ENCODE data around the gene SLC39A11. TPM values are rescaled to one million over a fixed set of nuclear protein-coding genes. Genes with fewer than 3 reads are reported as not detected.
A peak's percentile ranks its signal among the peaks of the same experiment; 100 is the strongest.

SLC39A11 gene
- polyA plus RNA-seq, 1 donor, result 24.4 TPM

DNA sequence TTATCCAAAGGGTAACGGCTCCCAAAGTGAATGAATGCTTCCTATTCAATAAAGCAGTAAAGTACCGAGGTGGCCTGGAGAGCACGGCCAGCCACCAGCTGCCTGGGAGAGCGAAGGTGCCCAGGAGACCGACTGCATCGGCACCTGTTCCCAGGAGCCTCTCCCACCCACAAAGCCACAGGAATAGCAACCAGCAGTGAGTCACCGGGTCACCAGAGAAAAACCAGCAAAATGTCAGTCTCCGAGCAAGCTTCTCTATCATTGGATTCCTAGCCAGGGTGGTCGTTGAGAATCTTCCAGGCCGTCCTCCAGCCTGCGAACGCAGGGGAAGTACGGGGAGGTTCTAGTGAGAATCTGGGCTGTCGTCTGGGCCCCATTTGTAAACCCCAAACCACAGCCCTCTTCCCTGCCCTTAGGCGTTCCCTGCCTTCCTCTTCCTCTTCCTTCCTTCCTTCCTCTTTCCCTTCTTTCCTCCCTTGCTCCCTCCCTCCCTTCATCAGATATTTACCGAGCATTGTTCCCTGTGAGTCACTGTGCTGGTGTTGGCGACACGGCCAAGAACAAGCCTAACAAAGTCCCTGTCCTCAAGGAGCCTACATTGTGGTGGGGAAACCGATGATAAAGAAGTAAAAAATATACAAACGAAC lies 114.6 kb downstream of the SLC39A11 start:
- no peak for DNase-seq

- DNase-seq, result peak; percentile 46
These were observed 115.3 kb downstream of the SLC39A11 start for GRCh38 chr17:72976971-72977770.

GRCh38 chr17:72975509-72975908 lies 117.0 kb downstream of the SLC39A11 start:
- DNase-seq, result no peak

DNA sequence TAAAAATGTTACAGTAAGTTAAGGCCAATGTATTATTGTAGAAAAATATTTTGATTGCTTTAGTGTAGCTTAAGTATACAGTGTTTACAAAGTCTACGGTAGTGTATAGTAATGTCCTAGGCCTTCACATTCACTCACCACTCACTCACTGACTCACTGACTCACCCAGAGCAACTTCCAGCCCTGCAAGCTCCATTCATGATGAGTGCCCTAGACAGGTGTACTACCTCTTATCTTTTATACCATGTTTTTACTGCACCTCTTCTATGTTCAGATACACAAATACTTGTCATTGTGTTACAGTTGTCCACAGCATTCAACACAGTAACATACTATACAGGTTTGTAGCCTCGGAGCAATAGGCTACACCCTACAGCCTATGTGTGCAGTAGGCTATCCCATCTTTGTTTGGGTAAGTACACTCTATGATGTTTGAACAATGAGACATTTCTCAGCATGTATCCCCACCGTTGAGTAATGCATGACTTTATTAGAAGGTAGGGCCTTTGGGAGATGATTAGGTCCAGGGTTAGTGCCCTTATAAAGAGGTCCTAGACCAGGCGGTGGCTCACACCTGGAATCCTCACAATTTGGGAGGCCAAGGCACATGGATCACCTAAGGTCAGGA lies 117.8 kb downstream of the SLC39A11 start:
- DNase-seq, result no peak

DNA sequence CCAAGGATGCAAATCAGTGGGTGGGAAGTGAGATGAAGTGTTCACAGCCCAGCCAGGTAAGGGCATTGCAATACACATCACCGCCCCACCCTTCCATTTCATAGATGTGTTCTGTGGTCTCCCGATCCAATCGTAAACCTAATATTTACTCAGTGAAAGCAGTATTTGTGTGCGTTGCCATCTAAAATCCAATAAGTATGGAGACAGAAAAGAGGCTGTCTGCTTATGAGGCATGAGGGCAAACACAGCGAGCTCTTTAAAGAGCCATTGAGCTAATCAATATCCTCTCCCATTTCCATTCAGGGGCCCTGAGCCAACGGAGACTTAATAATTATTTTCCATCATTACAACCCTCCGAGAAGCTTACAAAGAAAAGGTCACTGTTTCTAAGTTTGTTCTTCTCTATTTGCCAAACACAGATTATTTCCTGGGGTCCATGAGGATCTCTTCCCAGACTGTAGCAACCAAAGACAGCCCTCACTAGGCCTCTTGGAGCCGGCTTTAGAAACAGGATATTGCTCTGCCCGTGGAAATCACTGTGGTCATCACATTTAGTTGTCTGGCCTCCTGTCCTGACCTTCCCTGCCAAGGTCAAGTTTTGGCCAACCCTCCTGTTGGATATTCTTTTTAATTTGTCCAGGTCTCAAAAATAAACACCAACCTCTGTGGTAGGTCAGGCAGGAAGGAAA lies 120.1 kb downstream of the SLC39A11 start:
- no peak for DNase-seq

DNA sequence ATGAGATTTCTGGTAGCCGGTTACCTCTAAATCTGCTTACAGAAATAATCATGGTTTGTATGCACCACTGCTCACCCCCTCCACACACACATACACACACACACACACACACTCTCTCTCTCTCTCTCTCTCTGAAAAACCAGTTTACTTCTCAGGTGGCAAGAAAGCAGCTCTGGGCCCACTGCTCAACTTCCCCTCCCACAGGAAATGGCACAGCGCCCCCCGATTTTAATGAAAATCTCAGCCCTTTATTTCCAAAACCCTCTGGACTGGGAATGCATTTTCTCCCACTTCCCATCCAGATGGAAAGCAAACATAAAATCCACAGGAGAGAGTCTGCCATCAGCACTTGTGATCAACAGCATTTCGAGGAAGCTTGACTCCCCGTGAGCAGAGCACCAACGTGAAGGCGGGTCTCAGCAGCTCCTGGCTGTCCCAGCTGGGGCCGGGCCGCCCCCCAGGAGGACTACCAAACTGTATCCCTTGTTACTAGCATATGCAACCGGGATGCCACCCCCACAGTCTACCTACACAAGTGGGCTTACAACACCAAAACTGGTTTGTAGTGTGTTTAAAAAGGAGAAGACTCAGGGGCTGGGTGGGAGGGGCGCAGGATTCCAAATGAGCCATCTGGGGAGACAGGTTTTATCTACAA lies 121.1 kb downstream of the SLC39A11 start:
- no peak for DNase-seq

DNA sequence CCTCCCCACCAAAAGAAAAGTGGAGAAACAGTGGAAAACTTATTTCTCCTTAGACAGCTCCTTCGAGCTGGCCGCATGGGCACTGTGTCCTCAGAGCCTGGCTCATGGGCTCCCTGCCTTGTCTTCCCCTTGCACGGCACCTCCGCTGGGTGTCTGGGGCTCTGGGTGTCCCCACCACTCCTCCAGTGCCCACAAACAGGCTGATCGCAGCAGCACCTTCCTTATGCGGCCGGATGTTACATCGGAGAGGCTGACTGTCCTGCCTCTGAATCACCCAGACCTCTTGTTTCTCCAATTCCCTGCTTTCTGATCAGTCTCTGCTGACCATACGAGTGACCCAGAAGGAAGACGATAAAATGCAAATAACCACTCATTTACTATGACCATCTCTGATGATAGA lies 121.7 kb downstream of the SLC39A11 start:
- no peak for DNase-seq

GRCh38 chr17:72970246-72970645 lies 122.2 kb downstream of the SLC39A11 start:
- DNase-seq, result no peak

GRCh38 chr17:72969293-72969906 lies 123.1 kb downstream of the SLC39A11 start:
- no peak for DNase-seq

DNA sequence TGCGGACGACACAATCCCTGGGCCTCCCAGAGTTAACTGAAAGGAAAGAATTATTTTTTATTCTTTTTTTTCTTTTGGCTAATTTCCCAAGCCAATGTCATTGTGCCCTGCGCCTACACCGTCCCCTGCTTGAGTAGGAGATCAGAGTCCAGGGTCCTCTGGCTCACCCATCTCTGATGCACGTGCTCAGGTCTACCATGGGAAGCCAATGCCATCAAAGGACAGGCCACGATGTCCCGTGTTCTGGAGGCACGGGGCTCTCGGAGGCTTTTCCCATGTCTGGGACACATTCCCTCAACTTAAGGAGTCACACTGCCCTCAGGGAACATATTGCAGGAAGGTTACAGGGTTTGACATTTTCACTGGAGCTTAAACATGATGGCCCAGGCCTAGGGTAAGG lies 123.7 kb downstream of the SLC39A11 start:
- DNase-seq, result no peak

DNA sequence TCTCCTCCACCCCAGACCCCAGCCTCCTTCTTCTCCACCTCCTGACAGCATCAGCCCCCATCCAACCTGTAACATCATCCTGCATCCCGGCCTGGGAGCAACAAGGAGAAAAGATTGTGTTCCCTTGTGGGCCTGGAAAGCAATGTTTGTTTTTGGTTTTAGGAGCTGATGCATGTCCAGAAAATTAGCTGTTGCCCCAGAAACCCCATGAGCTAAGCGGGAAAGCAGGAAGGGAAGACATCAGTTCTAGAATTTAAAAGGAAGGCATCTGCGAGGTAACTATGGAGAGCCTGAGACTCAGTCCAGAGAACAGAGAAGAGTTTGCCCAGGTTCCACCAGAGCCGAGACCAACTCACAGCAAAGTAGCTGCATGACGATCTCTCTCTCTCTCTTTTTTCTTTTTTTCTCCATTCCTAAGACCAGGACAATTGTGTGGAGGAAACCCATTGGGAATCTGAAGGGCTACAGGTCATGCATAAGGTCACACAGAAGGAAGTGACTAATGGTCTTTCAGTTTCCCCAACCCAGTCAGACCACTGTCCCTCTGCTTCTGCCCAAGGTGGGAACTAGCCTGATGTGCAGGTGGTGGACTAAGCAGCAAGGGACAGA lies 124.4 kb downstream of the SLC39A11 start:
- no peak for DNase-seq

GRCh38 chr17:72967277-72967970 lies 125.1 kb downstream of the SLC39A11 start:
- no peak for DNase-seq

- DNase-seq, result no peak
These were observed 130.4 kb downstream of the SLC39A11 start for GRCh38 chr17:72962106-72962505.

GRCh38 chr17:72955391-72956140 lies 136.9 kb downstream of the SLC39A11 start:
- no peak for DNase-seq

GRCh38 chr17:72954579-72954978 lies 137.9 kb downstream of the SLC39A11 start:
- no peak for DNase-seq

DNA sequence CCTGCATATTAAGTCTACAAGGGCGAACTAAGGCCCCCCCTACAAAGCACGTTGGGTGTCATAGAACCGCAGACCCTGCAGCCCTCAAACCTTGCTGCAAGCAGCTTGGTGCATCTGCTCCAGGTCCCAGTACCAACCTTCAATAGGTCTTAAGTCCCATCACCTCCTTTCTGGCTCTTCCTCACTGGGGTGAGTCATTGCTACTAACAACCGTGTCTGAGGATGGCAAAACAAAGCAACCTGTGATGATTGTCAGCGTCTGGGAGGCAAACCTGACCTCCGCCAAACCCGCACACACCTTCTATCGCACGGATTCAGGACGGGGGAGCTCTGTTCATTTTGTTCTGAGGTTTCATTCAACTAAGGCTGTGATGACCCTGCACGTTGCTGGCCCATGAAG lies 138.9 kb downstream of the SLC39A11 start:
- no peak for DNase-seq

GRCh38 chr17:72952641-72953315 lies 139.7 kb downstream of the SLC39A11 start:
- no peak for DNase-seq

GRCh38 chr17:72952220-72952619 lies 140.3 kb downstream of the SLC39A11 start:
- no peak for DNase-seq

GRCh38 chr17:72950242-72950931 lies 142.1 kb downstream of the SLC39A11 start:
- DNase-seq, result no peak

Data from left kidney (tissue), 2 donors.